Esophagus muscularis mucosa (tissue), 4 donors: ENCODE data around the gene TEAD4. TPM values are rescaled to one million over a fixed set of nuclear protein-coding genes. Genes with fewer than 3 reads are reported as not detected.

Experiments
- DNase-seq: peaks from one replicate; pipeline ENCODE4 v3.0.0-alpha.2; 2017; ENCODE audit errors: extremely low spot score
- H3K27ac ChIP-seq, 4 donors: fragments of 200-600 bp; sonication (generic); replicated peaks in 1 of 4; 1 replicate in 3 of 4; 2 replicates in 1 of 4; pipeline ENCODE4 v1.5.1; 2016 to 2019; ENCODE audit warnings: mild to moderate bottlenecking in 1 of 4
- H3K27me3 ChIP-seq, 4 donors: fragments of 200-600 bp; sonication (generic); one replicate each; pipeline versions ENCODE4 v1.5.1 to v1.6.0; 2016 to 2019
- H3K36me3 ChIP-seq, 4 donors: fragments of 200-600 bp; sonication (generic); one replicate each; pipeline ENCODE4 v1.5.1; 2016 to 2019
- H3K4me1 ChIP-seq, 4 donors: fragments of 200-600 bp; sonication (generic); one replicate each; pipeline ENCODE4 v1.5.1; 2016 to 2019
- H3K4me3 ChIP-seq, 4 donors: fragments of 200-600 bp; sonication (generic); 1 replicate in 2 of 4; 2 replicates in 2 of 4; pipeline ENCODE4 v1.5.1; 2016 to 2019; ENCODE audit warnings: mild to moderate bottlenecking in 4 of 4, moderate library complexity in 1 of 4
- H3K9me3 ChIP-seq, 4 donors: fragments of 200-600 bp; sonication (generic); 1 replicate in 3 of 4; 2 replicates in 1 of 4; pipeline ENCODE4 v1.5.1; 2016 to 2019
- EP300 ChIP-seq: sonication (generic); formaldehyde crosslinking; IDR thresholded peaks from one replicate; pipeline ENCODE4 v1.6.1; 2017; ENCODE audit warnings: antibody characterized with exemption
- POLR2A ChIP-seq: fragments of 450-650 bp; IDR thresholded peaks from one replicate; pipeline ENCODE4 v1.6.1; 2017; ENCODE audit warnings: antibody characterized with exemption, moderate library complexity, mild to moderate bottlenecking, low read depth
- POLR2AphosphoS5 ChIP-seq, 2 donors: sonication (generic); formaldehyde crosslinking; IDR thresholded peaks; one replicate each; pipeline ENCODE4 v1.6.1; 2017; ENCODE audit warnings: antibody characterized with exemption in 2 of 2
- WGBS: methylation state at CpG from one replicate; pipeline ENCODE4 v1.1.5; 2018; 5-methylcytosine and 5-hydroxymethylcytosine counted together
- intact Hi-C: fragments of 100-400 bp; cut with DNase I; formaldehyde crosslinking; loops from one replicate; pipeline ENCODE4 v1.15.1; 2023
- total RNA-seq, 4 donors: library from RNA; depleted of rRNA; stranded (reverse); fragments of >200 nt; gene quantifications; one replicate each; pipeline versions ENCODE4 v1.1.0 to v1.2.1, GENCODE V29; 2016
- TF ChIP-seq, protein P1 (sequence below), 3 experiments: fragments of 200-600 bp in 2 of 3; fragments of 450-650 bp in 1 of 3; sonication (generic) in 2 of 3; IDR thresholded peaks; one replicate each; pipeline ENCODE4 v1.5.1; 2017 to 2019; ENCODE audit warnings: antibody characterized with exemption in 3 of 3, mild to moderate bottlenecking in 2 of 3, moderate library complexity in 1 of 3

The TEAD4 gene
- total RNA-seq, 4 donors from 2014 or later, result 7.5 to 42.7 (median 28.0) TPM

DNA sequence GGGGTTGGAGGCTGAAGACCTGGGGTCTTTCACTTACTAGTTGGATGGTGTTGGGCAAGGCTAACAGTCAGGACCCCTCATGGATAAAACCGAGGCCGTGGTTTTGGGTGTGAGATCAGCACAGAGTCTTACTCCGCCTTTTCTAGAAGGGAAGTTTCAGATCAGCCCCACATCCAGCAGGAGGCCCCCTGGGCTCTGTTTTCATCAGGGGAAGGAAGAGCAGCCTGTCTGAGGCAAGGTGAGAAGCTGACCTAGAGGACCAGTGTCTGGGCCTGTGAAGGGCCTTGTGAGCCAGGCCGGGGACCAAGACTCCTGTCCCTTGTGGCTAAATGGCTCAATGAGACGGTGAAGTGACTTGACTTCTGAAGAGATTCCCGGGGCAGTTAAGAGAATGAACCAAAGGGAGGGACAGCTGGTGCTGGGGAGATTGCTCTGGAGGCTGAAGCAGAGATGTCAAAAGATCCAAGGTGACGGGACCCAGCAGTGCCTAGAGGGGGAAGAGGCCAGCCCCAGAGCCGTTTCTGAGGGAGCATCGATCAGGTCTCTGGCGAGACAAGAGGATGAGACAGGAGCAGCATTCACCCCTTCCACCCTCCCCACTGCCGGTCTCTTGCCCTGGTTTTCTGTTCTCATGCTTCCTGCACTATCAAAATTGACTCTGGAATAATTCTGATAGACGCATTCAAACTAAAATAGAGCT, 77.9 kb downstream of the TEAD4 start:
- Histone ChIP-seq H3K4me1 (peaks cover 27 to 33% (median 30%) of the 10 kb centered on the region in 4 donors), H3K27ac (no peak overlapping the region), H3K9me3 (no peaks in the 10 kb centered on the region), H3K27me3 (no peaks in the 10 kb centered on the region), H3K36me3 (peaks cover 13 to 46% (median 36%) of the 10 kb centered on the region in 4 donors), H3K4me3 (no peak overlapping the region)
- TF ChIP-seq POLR2AphosphoS5 (IDR thresholded peaks at IDR 0.05) (no peak), POLR2A (no peak), EP300 (no peak)
- TF ChIP-seq, protein P1, sequence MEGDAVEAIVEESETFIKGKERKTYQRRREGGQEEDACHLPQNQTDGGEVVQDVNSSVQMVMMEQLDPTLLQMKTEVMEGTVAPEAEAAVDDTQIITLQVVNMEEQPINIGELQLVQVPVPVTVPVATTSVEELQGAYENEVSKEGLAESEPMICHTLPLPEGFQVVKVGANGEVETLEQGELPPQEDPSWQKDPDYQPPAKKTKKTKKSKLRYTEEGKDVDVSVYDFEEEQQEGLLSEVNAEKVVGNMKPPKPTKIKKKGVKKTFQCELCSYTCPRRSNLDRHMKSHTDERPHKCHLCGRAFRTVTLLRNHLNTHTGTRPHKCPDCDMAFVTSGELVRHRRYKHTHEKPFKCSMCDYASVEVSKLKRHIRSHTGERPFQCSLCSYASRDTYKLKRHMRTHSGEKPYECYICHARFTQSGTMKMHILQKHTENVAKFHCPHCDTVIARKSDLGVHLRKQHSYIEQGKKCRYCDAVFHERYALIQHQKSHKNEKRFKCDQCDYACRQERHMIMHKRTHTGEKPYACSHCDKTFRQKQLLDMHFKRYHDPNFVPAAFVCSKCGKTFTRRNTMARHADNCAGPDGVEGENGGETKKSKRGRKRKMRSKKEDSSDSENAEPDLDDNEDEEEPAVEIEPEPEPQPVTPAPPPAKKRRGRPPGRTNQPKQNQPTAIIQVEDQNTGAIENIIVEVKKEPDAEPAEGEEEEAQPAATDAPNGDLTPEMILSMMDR (IDR thresholded peaks at IDR 0.05), result no peak
- intact Hi-C loops, result loop anchor here (5.0 to 10.0 kb wide), 2 partner anchors 80 to 152 kb away; partner anchors contain the start of gene TEAD4
- DNase-seq, result no peak
- WGBS, result 93% methylated on average over 11 of the region's 12 CpGs

DNA sequence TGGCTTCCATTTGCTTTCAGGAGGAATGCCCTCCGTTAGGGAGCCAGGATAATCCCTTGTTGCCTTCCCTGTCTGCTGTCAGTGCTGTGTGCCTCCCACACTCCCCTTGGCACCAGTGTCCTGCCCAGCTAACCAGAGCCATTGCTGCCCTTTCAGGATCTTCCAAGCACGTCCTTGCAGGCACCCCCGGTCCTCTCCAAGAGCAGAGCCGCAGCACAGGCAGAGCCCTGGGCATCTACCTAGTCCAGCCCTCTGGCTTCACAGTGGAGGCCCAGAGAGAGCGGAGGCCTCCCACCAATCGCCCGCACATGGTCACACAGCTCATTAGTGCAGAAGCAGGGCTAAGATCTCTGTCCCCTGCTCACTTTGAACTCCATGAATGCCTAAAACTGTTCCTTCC, 79.0 kb downstream of the TEAD4 start:
- Histone ChIP-seq H3K4me3 (no peak overlapping the region), H3K36me3 (peaks cover 13 to 46% (median 35%) of the 10 kb centered on the region in 4 donors), H3K27me3 (no peaks in the 10 kb centered on the region), H3K4me1 (peaks cover 27 to 33% (median 29%) of the 10 kb centered on the region in 4 donors), H3K9me3 (no peaks in the 10 kb centered on the region), H3K27ac (no peak overlapping the region)
- TF ChIP-seq POLR2AphosphoS5 (IDR thresholded peaks at IDR 0.05) (no peak), EP300 (no peak), POLR2A (no peak)
- TF ChIP-seq, protein P1 (IDR thresholded peaks at IDR 0.05), result no peak
- WGBS, result 100% methylated on average over 4 of the region's 7 CpGs
- intact Hi-C loops, result loop anchor here (5.0 to 10.0 kb wide), 2 partner anchors 81 to 153 kb away; partner anchors contain the start of gene TEAD4
- DNase-seq, result no peak

DNA sequence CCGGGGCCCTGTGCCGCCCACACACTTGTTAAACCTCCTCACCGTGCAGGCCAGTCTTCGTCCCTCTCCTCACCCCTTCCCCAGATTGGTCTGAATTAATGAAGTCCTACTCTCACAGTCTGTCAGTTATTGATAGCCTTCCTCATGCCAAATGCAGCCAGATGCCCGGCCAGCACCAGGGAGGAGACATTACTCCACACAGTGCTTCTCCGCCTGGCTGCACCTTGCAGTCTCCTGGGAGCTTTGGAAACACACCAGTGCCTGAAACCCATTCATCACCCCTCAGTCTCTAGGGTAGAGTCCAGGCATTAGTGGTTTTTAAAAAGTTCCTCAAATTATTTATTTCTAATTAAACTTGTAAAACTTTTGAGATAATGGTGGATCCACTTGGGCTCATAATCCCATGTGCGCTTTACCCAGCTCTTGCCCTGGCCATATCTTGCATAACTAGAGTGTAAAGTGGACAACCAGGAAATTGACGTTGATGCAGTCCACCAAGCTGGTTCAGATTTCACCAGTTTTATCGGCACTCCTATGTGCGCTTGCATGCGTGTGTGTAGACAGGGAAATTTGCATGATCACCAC, 79.8 kb downstream of the TEAD4 start:
- H3K27ac ChIP-seq, result no peak overlapping the region
- no peaks in the 10 kb centered on the region for H3K9me3 ChIP-seq
- no peak for TF ChIP-seq POLR2A
- TF ChIP-seq EP300, result no peak
- TF ChIP-seq, protein P1 (IDR thresholded peaks at IDR 0.05), result no peak
- H3K4me1 ChIP-seq, result peaks cover 20 to 26% (median 21%) of the 10 kb centered on the region in 4 donors
- H3K4me3 ChIP-seq, result no peak overlapping the region
- peaks cover 0 to 4% (median 0%) of the 10 kb centered on the region in 4 donors for H3K27me3 ChIP-seq
- intact Hi-C loops, result loop anchor here (5.0 to 10.0 kb wide), 2 partner anchors 82 to 154 kb away; partner anchors contain the start of gene TEAD4
- WGBS, result 93% methylated on average over 11 of the region's 11 CpGs
- no peak for DNase-seq
- peaks cover 13 to 46% (median 35%) of the 10 kb centered on the region in 4 donors for H3K36me3 ChIP-seq

DNA sequence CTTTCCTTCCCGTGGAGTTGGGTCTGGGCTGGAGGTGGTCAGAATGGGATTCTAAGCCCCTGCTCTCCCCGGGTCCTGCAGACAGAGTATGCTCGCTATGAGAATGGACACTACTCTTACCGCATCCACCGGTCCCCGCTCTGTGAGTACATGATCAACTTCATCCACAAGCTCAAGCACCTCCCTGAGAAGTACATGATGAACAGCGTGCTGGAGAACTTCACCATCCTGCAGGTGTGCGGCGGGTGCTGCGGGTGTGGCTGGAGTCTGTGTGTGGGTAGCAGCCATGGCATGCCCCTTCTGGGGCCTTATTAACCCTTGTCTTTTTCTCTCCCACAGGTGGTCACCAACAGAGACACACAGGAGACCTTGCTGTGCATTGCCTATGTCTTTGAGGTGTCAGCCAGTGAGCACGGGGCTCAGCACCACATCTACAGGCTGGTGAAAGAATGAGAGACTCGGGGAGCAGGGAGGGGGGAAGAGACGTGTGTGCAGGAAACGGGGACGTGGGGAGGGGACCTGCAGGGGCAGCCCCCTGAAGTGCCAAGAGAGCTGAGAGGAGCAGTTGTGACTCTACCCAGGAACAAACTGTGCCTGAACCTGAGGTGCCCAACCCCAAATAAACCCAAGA, 80.9 kb downstream of the TEAD4 start:
- H3K27me3 ChIP-seq, result peaks cover 0 to 4% (median 0%) of the 10 kb centered on the region in 4 donors
- H3K4me3 ChIP-seq, result no peak overlapping the region
- H3K4me1 ChIP-seq, result peaks cover 9 to 15% (median 14%) of the 10 kb centered on the region in 4 donors
- DNase-seq, result no peak
- intact Hi-C loops, result loop anchor here (5.0 kb wide), 1 partner anchor 188 kb away; no protein-coding TSS in a partner anchor
- H3K9me3 ChIP-seq, result no peaks in the 10 kb centered on the region
- 97% methylated on average over 14 of the region's 15 CpGs for WGBS
- TF ChIP-seq POLR2A (no peak), EP300 (no peak), POLR2AphosphoS5 (IDR thresholded peaks at IDR 0.05) (no peak)
- TF ChIP-seq, protein P1 (IDR thresholded peaks at IDR 0.05), result no peak
- no peak overlapping the region for H3K27ac ChIP-seq
- H3K36me3 ChIP-seq, result peaks cover 13 to 46% (median 35%) of the 10 kb centered on the region in 4 donors
